ENCODE results near the gene SHMT2.

The SHMT2 gene

DNA sequence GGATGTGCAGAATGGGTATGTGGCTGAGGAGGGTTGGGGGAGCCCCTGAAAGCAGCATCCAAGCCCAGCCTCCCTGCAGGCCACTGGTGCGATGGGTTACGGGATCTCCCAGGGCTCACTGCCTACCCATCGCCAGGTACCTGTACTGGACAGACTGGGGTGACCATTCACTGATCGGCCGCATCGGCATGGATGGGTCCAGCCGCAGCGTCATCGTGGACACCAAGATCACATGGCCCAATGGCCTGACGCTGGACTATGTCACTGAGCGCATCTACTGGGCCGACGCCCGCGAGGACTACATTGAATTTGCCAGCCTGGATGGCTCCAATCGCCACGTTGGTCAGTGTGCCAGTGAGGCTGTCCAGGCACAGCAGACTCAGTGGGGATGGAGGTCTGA, 31.2 kb upstream of the SHMT2 start:
- no peak for DNase-seq

DNA sequence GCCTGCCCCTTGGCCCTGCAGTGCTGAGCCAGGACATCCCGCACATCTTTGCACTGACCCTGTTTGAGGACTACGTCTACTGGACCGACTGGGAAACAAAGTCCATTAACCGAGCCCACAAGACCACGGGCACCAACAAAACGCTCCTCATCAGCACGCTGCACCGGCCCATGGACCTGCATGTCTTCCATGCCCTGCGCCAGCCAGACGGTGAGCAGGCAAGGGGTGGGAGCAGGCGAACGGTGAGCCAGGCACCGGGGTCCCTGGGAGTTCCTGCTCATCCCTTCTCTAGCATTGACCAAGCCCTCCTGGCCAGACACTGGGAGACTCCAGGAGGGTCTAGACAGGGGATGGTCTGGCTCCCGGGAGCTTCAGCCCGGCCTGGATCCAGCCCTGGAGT, 30.3 kb upstream of the SHMT2 start:
- DNase-seq: no peak

DNA sequence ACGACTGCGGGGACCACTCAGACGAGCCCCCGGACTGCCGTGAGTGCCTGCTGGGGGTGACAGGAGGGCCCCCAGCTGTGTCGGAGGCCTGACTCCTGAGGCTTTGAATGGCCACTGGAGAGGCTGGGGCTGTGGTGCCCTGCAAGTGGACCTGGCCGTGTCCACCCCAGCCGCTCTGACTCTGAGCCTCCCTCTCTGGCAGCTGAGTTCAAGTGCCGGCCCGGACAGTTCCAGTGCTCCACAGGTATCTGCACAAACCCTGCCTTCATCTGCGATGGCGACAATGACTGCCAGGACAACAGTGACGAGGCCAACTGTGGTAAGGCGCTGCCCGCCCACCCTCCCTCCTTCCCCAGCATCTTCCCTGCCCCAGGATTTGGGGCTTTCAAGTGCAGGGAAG, 29.0 kb upstream of the SHMT2 start:
- DNase-seq: no peak

DNA sequence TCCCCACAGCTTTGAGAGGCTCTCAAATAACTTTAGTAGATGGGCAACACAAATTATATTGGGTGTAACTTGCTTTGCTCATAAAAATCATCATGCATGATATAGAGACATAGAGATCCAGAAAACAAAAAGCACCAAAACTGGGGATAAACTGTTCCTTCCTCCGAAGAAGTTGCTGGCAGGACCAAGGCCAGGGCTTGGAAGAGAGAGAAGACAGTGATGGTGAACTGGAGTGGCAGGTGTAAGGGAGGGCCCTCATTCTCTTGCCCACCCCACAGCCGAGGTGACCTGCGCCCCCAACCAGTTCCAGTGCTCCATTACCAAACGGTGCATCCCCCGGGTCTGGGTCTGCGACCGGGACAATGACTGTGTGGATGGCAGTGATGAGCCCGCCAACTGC, 28.3 kb upstream of the SHMT2 start:
- no peak for DNase-seq

DNA sequence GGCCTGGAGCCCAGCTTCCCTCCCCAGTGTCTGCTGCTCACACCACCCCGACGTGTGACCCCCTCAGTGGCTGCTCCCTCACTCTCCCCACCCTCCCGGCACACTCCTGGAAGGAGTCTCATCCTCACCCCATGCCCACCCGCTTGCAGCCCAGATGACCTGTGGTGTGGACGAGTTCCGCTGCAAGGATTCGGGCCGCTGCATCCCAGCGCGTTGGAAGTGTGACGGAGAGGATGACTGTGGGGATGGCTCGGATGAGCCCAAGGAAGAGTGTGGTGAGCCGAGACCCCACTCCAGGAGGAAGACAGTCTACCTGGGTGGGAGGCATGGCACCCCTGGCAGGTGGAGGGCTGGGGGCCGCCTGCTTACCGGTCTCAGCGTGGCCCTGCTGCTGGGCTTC, 27.9 kb upstream of the SHMT2 start:
- no peak for DNase-seq

DNA sequence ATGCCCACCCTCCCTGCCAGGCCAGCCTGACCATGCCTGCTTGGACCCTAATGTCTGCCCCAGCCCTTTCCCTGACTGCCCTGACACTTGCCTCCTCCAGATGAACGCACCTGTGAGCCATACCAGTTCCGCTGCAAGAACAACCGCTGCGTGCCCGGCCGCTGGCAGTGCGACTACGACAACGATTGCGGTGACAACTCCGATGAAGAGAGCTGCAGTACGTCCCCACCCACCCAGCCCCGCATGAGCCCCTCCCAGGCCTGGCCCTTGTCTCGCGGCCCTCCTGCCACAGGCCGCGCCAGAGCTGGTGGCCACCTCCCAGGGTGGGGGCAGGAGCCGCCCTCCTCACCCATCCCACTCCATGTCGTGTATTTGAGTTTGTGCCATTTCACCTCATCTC, 27.2 kb upstream of the SHMT2 start:
- no peak for DNase-seq

DNA sequence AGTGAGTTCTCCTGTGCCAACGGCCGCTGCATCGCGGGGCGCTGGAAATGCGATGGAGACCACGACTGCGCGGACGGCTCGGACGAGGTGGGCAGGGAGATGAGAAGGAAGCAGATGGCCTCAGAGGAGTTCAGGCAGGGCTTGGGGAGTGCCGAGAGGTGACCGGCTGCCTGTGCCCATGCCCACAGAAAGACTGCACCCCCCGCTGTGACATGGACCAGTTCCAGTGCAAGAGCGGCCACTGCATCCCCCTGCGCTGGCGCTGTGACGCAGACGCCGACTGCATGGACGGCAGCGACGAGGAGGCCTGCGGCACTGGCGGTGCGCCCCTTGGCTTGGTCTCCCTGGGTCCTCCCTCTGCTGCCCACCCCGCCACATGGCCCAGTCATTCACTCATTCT, 26.3 kb upstream of the SHMT2 start:
- no peak for DNase-seq

DNA sequence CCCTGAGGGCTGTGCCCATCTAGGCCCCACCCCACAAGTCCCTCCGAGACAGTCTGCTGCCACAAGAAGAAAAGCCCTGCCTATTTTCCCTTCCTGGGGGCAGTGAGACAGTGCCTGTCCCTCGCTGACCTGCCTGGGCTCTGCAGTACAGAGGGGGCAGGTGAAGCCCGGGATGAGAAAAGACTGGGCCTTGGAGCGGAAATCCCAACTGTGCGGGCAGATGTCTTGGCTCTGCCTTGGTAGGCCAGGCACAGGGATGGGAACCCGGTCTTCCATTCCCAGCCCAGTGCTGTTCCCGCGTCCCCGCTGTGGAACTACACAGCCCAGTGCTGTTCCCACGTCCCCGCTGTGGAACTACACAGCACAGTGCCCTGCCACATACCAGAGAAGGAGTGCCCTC, 25.7 kb upstream of the SHMT2 start:
- no peak for DNase-seq

DNA sequence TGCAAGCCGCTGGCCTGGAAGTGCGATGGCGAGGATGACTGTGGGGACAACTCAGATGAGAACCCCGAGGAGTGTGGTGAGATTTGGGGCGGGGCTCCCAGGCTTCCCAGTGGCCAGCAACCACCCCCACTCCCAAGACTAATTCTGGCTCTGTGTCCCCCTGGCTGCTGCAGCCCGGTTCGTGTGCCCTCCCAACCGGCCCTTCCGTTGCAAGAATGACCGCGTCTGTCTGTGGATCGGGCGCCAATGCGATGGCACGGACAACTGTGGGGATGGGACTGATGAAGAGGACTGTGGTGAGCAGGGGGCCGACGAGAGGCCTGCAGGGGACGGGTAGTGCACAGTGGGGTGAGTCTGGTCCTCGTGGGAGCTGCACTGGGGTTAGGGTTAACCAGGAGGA, 25.1 kb upstream of the SHMT2 start:
- no peak for DNase-seq

DNA sequence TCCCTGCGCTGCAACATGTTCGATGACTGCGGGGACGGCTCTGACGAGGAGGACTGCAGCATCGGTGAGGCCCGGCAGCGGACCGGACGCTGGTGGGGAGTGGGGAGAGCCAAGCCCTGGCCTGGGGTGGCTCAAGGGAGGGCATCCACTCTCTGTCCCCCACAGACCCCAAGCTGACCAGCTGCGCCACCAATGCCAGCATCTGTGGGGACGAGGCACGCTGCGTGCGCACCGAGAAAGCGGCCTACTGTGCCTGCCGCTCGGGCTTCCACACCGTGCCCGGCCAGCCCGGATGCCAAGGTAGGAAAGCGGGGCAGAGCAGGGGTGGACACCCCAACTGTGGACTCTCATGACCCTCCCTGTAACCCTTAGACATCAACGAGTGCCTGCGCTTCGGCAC, 24.3 kb upstream of the SHMT2 start:
- no peak for DNase-seq

DNA sequence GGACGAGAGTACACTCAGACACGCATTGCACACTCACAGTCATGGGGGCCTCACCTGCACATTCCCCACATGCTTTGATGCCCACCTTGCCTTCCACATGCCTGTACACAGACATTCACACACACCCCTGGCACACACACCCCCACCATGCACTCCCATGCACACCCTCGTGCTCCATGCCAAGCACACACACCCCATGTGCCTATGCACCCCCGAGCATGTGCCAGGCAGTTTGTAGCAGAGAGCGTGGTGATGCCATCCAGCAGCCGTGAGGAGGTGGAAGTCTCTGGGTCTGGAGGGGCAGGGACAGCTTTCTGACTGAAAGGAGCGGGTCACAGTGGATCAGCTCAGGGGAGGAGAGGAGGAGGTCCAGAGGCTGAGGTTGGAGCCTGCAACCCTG, 23.6 kb upstream of the SHMT2 start:
- DNase-seq: no peak

DNA sequence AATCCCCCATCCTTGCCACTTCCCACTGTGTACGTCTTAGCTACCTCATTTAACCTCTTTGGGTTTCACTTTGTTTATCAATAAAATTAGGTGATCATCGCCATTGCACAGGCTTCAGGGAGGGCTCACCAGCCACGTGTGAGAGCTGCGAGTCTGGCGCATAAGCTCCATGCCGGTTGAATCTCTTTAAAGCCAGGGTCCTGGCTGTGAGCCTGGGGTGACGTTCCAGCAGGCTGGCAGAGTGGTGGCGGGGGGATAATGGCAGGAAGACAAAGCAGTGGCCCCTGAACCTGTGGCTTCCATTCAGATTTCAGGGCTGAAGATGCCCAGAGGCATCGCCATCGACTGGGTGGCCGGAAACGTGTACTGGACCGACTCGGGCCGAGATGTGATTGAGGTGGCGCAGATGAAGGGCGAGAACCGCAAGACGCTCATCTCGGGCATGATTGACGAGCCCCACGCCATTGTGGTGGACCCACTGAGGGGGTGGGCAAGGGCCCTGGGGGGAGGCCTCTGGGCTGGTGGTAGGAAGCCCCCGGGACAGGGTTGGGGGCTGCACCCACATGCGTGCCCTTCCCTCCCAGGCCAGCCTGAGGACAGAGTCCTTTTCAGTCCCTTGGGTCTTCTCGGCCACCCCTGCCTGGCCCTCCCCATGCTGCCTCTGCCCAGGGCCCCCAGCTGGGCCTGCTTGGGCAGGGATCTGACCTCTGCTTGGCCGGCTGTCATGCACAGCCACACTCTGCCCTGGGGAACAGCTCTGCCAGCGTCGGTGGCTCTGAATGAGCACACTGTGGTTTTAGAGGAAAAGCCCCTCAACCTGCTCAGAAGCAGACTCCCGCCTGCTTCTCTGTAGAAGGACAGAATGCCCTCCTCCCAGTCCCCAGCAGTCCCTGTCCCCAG, 21.5 kb upstream of the SHMT2 start:
- DNase-seq: no peak

DNA sequence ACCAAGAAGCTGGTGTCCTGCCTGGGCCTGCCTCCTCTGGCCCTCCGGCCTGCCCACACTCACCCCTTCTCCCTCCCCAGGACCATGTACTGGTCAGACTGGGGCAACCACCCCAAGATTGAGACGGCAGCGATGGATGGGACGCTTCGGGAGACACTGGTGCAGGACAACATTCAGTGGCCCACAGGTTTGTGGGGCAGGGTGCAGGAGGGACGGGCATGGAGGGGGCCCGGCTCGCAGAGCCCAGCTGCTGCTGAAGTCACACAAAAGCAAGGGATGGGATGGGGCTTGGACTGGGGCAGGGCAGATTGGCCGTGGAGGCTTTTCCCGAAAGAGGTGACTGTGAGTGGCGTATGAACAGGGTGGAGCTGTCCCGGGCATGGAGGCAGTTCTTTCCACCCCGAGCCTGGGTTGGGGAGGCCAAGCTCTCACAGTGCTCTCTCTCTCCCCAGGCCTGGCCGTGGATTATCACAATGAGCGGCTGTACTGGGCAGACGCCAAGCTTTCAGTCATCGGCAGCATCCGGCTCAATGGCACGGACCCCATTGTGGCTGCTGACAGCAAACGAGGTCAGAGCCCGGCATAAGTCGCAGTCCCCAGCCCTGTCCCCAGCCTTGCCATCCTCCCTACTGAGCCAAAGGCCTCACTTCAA, 20.8 kb upstream of the SHMT2 start:
- no peak for DNase-seq

DNA sequence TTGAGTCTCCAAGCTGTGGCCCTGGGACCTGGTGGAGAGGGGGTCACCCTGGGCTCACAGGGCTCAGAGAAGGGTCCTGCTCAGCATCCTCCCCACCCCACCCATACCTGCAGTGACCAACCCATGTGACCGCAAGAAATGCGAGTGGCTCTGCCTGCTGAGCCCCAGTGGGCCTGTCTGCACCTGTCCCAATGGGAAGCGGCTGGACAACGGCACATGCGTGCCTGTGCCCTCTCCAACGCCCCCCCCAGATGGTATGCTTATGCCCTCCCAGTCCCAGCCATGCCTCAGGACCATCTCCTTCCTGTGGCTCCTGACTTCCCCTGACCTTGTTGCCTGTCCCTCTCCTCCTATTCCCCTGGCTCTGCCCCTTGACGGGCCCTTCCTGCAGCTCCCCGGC, 19.6 kb upstream of the SHMT2 start:
- no peak for DNase-seq

DNA sequence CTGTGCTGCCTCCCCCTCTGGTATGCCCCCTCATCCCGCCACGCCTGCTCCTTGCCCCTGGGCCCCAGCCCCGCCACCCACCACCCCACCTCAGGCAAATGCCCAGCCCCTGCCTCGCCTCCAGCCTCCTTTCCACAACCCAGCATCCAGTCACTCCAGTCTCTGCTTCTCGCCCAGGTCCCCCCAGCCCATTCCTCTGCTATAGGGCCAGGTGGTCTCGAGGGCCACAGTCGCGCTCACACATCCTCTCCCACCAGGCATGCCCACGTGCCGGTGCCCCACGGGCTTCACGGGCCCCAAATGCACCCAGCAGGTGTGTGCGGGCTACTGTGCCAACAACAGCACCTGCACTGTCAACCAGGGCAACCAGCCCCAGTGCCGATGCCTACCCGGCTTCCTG, 19.1 kb upstream of the SHMT2 start:
- no peak for DNase-seq

DNA sequence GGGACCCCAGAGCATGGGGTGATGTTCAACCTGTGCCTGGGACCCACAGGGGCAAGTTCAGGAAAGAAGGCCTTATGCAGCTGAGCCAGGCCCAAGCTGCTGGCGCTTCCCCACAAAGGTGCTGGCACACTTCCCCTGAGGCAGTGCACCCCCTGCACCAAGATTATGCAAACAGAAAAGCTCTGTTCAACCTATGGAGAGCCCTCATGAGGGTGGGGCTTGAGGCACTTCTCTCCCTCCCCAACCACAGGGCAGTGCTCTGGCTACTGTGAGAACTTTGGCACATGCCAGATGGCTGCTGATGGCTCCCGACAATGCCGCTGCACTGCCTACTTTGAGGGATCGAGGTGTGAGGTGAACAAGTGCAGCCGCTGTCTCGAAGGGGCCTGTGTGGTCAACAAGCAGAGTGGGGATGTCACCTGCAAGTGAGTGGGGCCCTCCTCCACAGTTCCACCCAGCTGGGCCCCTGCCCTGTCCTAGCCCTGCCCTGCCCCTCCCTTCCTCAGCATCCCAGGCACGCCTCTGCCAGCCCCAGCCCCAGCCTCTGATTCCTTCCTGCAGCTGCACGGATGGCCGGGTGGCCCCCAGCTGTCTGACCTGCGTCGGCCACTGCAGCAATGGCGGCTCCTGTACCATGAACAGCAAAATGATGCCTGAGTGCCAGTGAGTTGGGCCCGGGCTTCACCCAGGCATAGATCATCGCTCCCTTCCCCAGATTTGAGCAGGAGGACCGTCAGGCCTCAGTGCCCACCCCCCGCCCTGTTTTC, 18.4 kb upstream of the SHMT2 start:
- no peak for DNase-seq

DNA sequence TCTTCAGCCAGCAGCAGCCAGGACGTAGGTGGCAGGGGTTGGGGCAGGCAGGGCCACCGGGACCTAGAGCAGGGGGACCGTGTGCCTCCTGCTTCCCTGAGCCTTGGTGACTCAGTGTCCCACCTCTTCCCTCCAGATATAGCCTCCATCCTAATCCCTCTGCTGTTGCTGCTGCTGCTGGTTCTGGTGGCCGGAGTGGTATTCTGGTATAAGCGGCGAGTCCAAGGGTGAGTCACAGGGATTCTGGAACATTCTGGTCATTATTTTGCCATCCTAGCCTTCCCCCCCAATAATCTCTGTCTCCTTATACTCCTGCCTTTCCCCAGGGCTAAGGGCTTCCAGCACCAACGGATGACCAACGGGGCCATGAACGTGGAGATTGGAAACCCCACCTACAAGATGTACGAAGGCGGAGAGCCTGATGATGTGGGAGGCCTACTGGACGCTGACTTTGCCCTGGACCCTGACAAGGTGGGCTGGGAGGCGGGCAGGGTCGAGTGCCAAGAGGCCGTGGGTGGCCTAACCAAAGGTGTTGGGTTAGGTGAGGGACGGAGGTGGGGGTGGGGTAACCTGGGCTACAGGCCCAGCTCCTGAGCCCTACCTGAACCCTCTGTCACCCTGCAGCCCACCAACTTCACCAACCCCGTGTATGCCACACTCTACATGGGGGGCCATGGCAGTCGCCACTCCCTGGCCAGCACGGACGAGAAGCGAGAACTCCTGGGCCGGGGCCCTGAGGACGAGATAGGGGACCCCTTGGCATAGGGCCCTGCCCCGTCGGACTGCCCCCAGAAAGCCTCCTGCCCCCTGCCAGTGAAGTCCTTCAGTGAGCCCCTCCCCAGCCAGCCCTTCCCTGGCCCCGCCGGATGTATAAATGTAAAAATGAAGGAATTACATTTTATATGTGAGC, 17.5 kb upstream of the SHMT2 start:
- DNase-seq: no peak

DNA sequence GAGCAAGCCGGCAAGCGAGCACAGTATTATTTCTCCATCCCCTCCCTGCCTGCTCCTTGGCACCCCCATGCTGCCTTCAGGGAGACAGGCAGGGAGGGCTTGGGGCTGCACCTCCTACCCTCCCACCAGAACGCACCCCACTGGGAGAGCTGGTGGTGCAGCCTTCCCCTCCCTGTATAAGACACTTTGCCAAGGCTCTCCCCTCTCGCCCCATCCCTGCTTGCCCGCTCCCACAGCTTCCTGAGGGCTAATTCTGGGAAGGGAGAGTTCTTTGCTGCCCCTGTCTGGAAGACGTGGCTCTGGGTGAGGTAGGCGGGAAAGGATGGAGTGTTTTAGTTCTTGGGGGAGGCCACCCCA, 16.8 kb upstream of the SHMT2 start:
- DNase-seq: no peak

DNA sequence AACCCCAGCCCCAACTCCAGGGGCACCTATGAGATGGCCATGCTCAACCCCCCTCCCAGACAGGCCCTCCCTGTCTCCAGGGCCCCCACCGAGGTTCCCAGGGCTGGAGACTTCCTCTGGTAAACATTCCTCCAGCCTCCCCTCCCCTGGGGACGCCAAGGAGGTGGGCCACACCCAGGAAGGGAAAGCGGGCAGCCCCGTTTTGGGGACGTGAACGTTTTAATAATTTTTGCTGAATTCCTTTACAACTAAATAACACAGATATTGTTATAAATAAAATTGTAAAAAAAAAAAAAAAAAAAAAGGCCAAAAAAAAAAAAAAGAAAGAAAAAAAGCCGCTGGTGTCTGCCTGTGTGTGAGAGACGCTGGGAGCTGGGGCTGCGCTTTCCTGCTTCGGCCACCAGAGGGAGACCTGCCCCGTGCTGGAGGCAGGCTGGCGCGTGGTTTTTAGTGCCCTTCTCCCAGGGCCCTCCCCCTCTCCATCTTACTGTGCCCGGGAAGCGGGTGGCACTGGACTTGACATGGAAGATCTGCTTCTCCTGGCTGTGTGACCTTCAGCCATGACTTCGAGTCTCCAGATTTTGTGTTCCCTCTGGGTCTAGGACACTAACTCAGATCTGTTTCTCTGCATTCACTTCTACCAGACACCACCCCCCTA, 16.3 kb upstream of the SHMT2 start:
- peak; percentile 69 for DNase-seq

DNA sequence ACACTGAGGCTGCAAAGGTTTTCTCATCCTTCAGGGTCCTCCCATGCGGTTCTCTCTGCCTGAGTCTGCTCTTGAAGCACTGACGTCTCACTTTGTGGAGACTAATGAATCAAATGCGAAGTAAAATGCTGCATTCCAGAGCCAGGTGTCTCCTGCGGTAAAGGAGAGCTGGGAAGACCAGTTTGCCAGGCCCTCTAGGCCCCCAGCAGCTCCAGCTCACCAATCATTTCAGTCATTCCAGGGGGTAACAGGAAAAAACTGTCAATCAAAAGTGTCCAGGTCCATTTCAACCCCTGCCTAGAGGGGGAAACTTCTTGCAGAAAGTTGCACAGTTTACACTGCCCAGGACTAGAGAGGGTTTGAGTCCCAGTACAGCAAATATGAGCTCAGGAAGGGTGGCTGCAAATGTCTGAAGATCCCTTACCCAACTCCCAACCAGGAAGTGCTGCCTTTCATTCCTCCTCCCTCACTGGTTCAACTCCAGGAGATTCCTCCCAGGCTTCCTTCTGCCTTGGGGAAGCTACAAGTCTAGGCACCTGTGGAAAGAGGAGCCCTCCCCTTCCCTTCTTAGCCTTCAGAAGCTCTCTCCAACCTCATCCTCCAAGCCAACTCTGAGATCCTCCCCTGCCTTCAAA, 15.6 kb upstream of the SHMT2 start:
- DNase-seq: no peak

DNA sequence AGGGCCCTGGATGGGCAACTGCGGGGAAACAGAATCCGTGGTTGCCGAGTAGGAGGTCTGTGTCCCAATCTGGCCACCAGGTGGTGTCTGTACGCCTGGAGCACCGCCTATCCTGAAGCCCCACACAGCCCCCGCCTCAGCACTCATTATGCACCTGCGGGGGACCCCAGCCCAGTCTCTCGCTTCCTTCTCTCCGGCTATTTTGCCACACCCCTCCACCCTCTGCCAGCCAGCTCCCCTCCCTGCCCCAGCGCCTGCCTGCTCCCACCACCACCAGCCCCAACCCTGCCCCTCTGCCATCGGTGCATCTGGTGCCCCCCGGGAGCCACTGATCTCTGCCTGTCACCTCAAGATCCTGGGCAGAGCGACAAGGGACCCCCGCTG, 15.1 kb upstream of the SHMT2 start:
- peak; percentile 80 for DNase-seq

DNA sequence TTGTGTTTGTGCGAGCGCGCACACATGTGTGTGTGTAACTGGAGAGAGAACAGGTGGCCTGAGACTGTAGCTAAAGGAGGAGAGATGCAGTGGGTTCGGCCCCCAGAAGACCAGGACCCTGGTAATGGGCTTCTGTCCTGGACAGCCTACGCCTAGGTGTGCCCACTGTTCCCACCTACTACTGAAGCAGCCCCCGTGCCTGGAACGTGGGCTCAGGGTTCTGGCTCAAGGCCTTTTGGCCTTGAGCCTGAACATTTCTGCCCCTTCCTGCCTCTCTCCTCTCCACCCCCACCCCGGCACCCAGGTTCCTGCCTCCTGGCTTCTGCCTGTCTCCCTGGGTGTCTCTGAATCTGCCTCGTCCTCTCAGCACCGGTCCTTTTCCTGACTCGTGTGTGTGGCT, 14.4 kb upstream of the SHMT2 start:
- no peak for DNase-seq
